Fibroblast of villous mesenchyme (primary cell): ENCODE measurements around the gene MICALL2. TPM values are rescaled to one million over a fixed set of nuclear protein-coding genes. Genes with fewer than 3 reads are reported as not detected.
"Not testable (repeated sequence)": the region's sequence is repeated elsewhere in the genome, so short reads cannot be mapped to it uniquely, and the experiment has no call there.

Source experiments
- DNase-seq: peaks from one replicate; pipeline ENCODE4 v3.0.0-alpha.2; 2010; ENCODE audit warnings: low read depth
- H3K4me3 ChIP-seq: 2 replicates; pipeline ENCODE4 v1.5.1; 2011; ENCODE audit warnings: low read depth, mild to moderate bottlenecking, low read length
- total RNA-seq: library from RNA; depleted of rRNA; stranded (reverse); fragments of >200 nt; gene quantifications from 2 replicates; pipeline ENCODE4 v1.2.3, GENCODE V29; 2012
- TF ChIP-seq, protein P1 (sequence below): IDR thresholded peaks from 2 replicates; pipeline ENCODE4 v1.5.1; 2012; ENCODE audit warnings: low read depth, mild to moderate bottlenecking, low read length; ENCODE audit not compliant: insufficient read depth

MICALL2 gene
- total RNA-seq, 1 donor = 34.5 TPM

DNA sequence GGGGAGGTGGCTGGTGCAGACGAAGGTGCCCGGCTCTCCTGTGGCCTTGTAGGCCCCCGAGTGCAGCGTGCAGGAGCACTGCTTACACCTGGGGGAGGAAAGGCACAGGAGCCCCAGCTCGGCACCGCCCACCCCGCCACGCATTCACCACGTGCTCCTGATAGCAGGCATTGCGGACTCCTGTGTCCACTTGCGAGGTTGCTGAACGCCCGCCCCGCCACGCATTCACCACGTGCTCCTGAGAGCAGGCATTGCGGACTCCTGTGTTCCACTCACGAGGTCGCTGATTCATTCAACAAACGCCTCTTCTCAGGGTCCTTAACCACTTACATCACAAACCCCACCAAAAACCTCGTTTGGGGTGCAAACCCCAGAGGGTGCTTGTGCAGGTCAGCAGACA is 13.9 kb downstream of the MICALL2 start:
- DNase-seq = no peak
- TF ChIP-seq, protein P1, sequence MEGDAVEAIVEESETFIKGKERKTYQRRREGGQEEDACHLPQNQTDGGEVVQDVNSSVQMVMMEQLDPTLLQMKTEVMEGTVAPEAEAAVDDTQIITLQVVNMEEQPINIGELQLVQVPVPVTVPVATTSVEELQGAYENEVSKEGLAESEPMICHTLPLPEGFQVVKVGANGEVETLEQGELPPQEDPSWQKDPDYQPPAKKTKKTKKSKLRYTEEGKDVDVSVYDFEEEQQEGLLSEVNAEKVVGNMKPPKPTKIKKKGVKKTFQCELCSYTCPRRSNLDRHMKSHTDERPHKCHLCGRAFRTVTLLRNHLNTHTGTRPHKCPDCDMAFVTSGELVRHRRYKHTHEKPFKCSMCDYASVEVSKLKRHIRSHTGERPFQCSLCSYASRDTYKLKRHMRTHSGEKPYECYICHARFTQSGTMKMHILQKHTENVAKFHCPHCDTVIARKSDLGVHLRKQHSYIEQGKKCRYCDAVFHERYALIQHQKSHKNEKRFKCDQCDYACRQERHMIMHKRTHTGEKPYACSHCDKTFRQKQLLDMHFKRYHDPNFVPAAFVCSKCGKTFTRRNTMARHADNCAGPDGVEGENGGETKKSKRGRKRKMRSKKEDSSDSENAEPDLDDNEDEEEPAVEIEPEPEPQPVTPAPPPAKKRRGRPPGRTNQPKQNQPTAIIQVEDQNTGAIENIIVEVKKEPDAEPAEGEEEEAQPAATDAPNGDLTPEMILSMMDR = no peak
- H3K4me3 ChIP-seq = no peak overlapping the region

DNA sequence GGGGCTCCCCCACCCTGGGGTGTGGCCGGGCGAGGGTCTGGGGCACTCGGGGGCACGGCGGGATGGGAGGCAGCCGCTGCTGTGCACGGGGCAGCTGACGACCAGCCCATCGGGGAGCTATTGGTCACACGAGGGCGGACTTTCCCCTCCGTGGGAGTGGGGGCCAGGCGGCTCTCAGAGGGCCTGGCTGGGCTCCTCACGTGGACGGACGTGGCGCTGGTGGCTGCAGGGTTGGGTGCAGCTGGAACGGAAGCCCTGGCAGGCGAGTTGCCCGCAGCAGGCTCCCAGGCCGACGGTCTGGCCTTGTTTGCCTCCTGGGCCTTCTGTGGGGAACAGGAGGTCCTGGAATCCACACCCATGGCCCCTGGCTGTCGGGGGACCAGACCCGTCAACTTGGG is 14.3 kb downstream of the MICALL2 start:
- no peak overlapping the region for H3K4me3 ChIP-seq
- TF ChIP-seq, protein P1 = no peak
- no peak for DNase-seq

DNA sequence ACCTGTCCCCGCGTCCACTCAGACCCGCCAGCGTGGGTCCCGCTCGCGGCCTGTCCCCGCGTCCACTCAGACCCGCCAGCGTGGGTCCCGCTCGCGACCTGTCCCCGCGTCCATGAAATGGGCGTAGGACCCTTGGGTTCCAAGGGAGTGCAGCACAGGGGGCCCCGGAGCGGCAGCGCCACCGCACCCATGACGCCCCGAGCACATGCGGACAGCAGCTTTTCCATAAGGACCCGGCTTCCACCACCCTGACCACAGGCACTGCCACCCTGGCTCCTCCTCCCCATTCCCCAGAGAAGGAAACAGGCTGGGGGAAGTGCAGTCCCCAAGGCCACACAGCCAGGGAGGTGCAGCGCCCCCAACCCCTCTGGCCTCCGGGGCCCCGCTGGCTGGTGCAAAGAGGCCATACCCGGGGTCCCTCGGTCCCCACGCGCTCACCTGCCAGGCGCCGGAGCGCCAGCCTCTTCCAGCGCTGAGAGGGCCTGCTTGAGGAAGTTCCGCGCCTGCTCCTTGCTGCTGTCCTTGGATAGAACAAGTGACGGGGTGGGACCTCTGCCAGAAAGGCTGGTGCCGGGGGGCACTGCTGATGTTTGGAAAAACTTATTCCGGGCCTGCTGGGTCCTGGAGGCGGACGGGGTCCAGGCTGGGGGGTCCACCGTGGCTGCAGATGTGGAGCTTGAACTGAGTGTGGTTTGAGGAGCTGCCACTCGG is 14.9 kb downstream of the MICALL2 start:
- TF ChIP-seq, protein P1 = no peak
- H3K4me3 ChIP-seq = no peak overlapping the region
- no peak for DNase-seq

DNA sequence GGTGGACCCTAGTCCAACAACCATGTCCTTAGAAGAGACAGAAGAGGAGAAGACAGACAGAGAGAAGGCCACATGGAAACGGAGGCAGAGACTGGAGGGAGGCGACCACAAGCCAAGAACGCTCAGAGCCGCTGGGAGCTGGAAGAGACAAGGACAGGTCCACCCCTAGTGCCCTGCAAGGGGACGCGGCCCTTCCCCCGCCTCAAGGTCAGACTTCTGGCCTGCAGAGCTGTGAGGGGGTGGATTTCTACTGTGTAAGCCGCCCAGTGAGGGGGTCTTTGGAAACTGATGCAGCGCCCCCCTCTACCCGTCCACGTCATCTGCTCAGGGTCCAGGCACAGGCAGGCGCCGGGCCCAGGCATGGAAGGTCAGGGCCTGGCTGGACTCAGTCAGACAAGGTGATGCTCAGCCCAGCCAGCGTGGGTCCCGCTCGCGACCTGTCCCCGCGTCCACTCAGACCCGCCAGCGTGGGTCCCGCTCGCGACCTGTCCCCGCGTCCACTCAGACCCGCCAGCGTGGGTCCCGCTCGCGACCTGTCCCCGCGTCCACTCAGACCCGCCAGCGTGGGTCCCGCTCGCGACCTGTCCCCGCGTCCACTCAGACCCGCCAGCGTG is 15.6 kb downstream of the MICALL2 start:
- DNase-seq, H3K4me3 ChIP-seq: not testable (repeated sequence)

DNA sequence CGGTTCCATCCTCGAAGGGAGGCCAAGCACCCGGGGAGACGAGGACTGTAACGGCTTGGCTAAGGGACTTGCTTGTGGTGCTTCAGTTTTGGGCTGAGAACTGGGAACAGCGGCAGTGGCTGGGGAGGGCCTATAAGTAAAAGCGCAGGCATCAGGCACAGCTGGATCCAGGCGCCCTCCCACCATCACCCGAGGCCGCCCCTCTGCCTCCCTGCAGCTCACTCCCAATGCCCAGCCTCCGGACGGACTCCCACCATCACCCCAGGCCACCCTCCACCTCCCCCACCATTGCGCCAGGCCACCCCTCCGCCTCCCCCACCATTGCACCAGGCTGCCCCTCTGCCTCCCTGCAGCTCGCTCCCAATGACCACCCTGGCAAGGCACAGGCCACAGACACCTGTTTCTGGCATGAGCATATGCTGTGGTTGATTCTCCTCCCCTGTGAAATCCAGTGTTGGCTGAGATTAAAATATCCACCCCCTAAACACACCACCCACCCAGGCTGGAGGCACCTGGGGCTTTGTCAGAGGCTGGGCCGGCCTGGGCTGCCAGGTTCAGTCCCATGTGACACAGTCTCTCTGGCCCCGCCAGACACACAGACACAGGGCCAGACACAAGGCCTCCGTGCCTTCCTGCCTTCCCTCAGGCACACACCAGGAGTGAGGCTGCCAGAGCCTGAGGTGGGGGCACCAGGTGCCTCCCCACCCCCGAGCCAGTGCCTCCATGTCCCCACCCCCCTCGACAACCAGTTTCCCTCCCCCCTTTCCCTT is 16.7 kb downstream of the MICALL2 start:
- TF ChIP-seq, protein P1 = no peak
- no peak overlapping the region for H3K4me3 ChIP-seq
- DNase-seq = no peak

DNA sequence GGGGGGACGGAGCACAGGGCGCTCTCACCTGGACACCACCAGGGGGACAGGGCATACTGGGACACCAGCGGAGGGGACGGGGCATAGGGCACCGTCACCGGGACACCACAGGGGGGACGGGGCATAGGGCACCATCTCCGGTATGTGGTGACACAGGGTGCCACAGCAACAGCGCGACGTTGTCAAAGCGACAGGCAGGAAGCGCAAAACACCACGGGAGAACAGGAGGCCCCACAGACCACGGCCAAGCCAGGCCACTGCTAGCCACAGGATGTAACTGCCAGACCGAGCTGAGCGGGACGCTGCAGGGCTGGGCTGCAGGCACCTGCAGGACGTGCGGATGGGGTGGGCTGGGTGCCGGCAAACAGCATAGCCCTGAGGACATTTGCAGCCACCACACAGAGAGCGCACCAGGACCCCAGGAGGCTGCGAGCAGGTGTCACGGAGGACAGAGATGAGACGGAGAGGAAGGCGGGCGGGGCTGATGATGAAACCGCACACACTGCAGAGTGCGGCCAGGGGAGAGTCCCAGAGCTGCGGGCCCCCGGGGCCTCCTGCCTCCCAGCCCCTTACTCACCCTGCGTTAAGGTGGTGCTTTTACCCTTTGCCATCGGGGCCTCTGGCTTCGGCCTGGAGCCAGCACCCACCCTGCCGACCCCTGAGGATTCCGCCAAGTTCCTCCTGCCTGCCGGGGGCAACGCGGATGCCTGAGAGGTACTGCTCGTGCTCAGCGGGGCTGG is 17.5 kb downstream of the MICALL2 start:
- TF ChIP-seq, protein P1 = no peak
- no peak for DNase-seq
- no peak overlapping the region for H3K4me3 ChIP-seq

DNA sequence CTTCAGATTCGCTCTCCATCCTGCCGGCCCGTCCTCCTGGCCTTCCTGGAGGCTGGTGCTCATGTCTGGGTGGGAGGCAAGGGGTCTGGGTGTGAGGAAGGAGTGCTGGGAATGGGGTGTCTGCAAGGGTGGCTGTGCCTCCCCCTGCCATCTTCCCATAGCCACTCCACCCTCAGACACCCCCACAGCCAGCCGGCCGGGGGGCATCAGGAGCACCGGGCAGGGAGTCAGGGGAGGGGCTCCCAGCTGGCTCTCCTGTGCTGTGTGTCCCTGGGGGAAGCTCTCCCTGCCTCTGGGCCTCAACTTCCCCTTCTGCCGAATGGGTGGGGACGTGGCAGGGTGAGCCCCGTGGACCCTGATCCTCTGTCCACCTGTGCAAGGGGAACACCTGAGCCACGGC is 18.6 kb downstream of the MICALL2 start:
- TF ChIP-seq, protein P1 = no peak
- DNase-seq = no peak

More for the DNA sequence above, 18.6 kb downstream of the MICALL2 start:
- no peak overlapping the region for H3K4me3 ChIP-seq
